ENCODE measurements around the gene ATP9B. TPM values are rescaled to one million over a fixed set of nuclear protein-coding genes. Genes with fewer than 3 reads are reported as not detected.

Gene ATP9B
- total RNA-seq, 2 experiments from 2014 or later, result 61.9 to 63.5 TPM

DNA sequence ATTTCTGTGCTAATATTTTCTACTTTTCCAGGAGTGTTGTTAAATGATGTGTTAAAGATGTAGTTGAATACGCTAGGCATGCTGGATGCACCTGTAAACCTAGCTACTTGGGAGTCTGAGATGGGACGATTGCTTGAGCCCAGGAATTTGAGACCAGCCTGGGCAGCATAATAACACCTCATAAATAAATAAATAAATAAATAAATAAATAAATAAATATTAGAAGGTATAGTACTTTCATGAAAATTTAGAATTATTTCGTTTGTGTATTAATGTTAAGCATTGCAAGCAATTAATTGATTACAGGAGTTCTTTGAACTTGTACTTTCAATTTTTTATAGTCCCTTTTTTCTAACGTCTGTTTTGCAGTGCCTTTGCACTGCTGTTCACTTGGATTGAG, 137.2 kb downstream of the ATP9B start:
- H3K27me3 ChIP-seq (ENCODE audit: control insufficient read depth in 1 of 2, insufficient read depth in 2 of 2, low read length in 2 of 2), result no peaks in the 10 kb centered on the region
- no peak overlapping the region for H3K4me3 ChIP-seq (ENCODE audit: low read length)
- CTCF ChIA-PET, result no interaction called here
- H3K4me1 Mint-ChIP-seq (ENCODE audit: low read depth), result peaks cover 12% of the 10 kb centered on the region
- no peaks in the 10 kb centered on the region for H3K9me3 ChIP-seq (ENCODE audit: control insufficient read depth in 1 of 2, insufficient read depth in 1 of 2, low read length in 2 of 2)
- ATAC-seq (ENCODE audit: poor library complexity) (no peak), DNase-seq (no peak)
- TF ChIP-seq, protein P1, sequence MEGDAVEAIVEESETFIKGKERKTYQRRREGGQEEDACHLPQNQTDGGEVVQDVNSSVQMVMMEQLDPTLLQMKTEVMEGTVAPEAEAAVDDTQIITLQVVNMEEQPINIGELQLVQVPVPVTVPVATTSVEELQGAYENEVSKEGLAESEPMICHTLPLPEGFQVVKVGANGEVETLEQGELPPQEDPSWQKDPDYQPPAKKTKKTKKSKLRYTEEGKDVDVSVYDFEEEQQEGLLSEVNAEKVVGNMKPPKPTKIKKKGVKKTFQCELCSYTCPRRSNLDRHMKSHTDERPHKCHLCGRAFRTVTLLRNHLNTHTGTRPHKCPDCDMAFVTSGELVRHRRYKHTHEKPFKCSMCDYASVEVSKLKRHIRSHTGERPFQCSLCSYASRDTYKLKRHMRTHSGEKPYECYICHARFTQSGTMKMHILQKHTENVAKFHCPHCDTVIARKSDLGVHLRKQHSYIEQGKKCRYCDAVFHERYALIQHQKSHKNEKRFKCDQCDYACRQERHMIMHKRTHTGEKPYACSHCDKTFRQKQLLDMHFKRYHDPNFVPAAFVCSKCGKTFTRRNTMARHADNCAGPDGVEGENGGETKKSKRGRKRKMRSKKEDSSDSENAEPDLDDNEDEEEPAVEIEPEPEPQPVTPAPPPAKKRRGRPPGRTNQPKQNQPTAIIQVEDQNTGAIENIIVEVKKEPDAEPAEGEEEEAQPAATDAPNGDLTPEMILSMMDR (IDR thresholded peaks at IDR 0.05), result no peak
- peaks cover 58% of the 10 kb centered on the region for H3K36me3 Mint-ChIP-seq (ENCODE audit: low read depth)
- intact Hi-C loops (cut with DNase I, micrococcal nuclease), result no loop called here
- H3K27me3 Mint-ChIP-seq, result no peaks in the 10 kb centered on the region
- no peaks in the 10 kb centered on the region for H3K9me3 Mint-ChIP-seq
- H3K27ac Mint-ChIP-seq, result no peak overlapping the region
- H3K4me3 Mint-ChIP-seq, result no peak overlapping the region
- peaks cover 4% of the 10 kb centered on the region for H3K4me1 ChIP-seq (ENCODE audit: insufficient read depth, low read length)
- H3K36me3 ChIP-seq (ENCODE audit: insufficient read depth, low read length), result peaks cover 30% of the 10 kb centered on the region
- no peak overlapping the region for H3K27ac ChIP-seq (ENCODE audit: low read depth in 1 of 2, low read length in 2 of 2)
- POLR2A ChIA-PET, result no interaction called here

- DNase-seq, result no peak
- no peak overlapping the region for H3K27ac Mint-ChIP-seq
- H3K4me1 Mint-ChIP-seq (ENCODE audit: low read depth), result peaks cover 14% of the 10 kb centered on the region
- no peak overlapping the region for H3K4me3 Mint-ChIP-seq
- no peak overlapping the region for H3K27ac ChIP-seq (ENCODE audit: low read depth in 1 of 2, low read length in 2 of 2)
- H3K36me3 ChIP-seq (ENCODE audit: insufficient read depth, low read length), result peaks cover 30% of the 10 kb centered on the region
- H3K9me3 ChIP-seq (ENCODE audit: control insufficient read depth in 1 of 2, insufficient read depth in 1 of 2, low read length in 2 of 2), result no peaks in the 10 kb centered on the region
- CTCF ChIA-PET, result no interaction called here
- peaks cover 52% of the 10 kb centered on the region for H3K36me3 Mint-ChIP-seq (ENCODE audit: low read depth)
- no peaks in the 10 kb centered on the region for H3K27me3 Mint-ChIP-seq
- no peak for ATAC-seq (ENCODE audit: poor library complexity)
- H3K9me3 Mint-ChIP-seq, result no peaks in the 10 kb centered on the region
- TF ChIP-seq, protein P1 (IDR thresholded peaks at IDR 0.05), result no peak
- POLR2A ChIA-PET, result no interaction called here
- H3K4me3 ChIP-seq (ENCODE audit: low read length), result no peak overlapping the region
- intact Hi-C loops (cut with DNase I, micrococcal nuclease), result no loop called here
- no peaks in the 10 kb centered on the region for H3K27me3 ChIP-seq (ENCODE audit: control insufficient read depth in 1 of 2, insufficient read depth in 2 of 2, low read length in 2 of 2)
- no peaks in the 10 kb centered on the region for H3K4me1 ChIP-seq (ENCODE audit: insufficient read depth, low read length)
Observed at GRCh38 chr18:79208906-79209305, 139.7 kb downstream of the ATP9B start.

- intact Hi-C loops (cut with DNase I, micrococcal nuclease), result no loop called here
- ATAC-seq (ENCODE audit: poor library complexity) (no peak), DNase-seq (no peak)
- Histone ChIP-seq H3K4me1 (ENCODE audit: insufficient read depth, low read length) (no peaks in the 10 kb centered on the region), H3K9me3 (ENCODE audit: control insufficient read depth in 1 of 2, insufficient read depth in 1 of 2, low read length in 2 of 2) (no peaks in the 10 kb centered on the region), H3K36me3 (ENCODE audit: insufficient read depth, low read length) (peaks cover 30% of the 10 kb centered on the region), H3K27me3 (ENCODE audit: control insufficient read depth in 1 of 2, insufficient read depth in 2 of 2, low read length in 2 of 2) (no peaks in the 10 kb centered on the region), H3K4me3 (ENCODE audit: low read length) (no peak overlapping the region), H3K27ac (ENCODE audit: low read depth in 1 of 2, low read length in 2 of 2) (no peak overlapping the region)
- no peaks in the 10 kb centered on the region for H3K27me3 Mint-ChIP-seq
- POLR2A ChIA-PET, result no interaction called here
- TF ChIP-seq, protein P1 (IDR thresholded peaks at IDR 0.05), result no peak
- no peak overlapping the region for H3K27ac Mint-ChIP-seq
- H3K4me1 Mint-ChIP-seq (ENCODE audit: low read depth), result peaks cover 14% of the 10 kb centered on the region
- H3K36me3 Mint-ChIP-seq (ENCODE audit: low read depth), result peaks cover 42% of the 10 kb centered on the region
- no peak overlapping the region for H3K4me3 Mint-ChIP-seq
- CTCF ChIA-PET, result no interaction called here
- no peaks in the 10 kb centered on the region for H3K9me3 Mint-ChIP-seq
Observed at GRCh38 chr18:79210002-79210910, 141.1 kb downstream of the ATP9B start.

Data from CD4-positive, alpha-beta T cell (primary cell).